GM18870 (cell line): Measurements from ENCODE around the gene ST3GAL6.
"Not testable (repeated sequence)": the region's sequence is repeated elsewhere in the genome, so short reads cannot be mapped to it uniquely, and the experiment has no call there.

ENCODE experiments used
- ATAC-seq: cut with Tn5 transposase; IDR thresholded peaks from one replicate; pipeline ENCODE4 v1.9.1; 2021; ENCODE audit warnings: moderate library complexity; ENCODE audit not compliant: unreplicated experiment

The ST3GAL6 gene

GRCh38 chr3:98799479-98799878 is 36.3 kb downstream of the ST3GAL6 start:
- no peak for ATAC-seq

- no peak for ATAC-seq
These were observed 37.3 kb downstream of the ST3GAL6 start for GRCh38 chr3:98800401-98800800.

- ATAC-seq: no peak
These were observed 38.1 kb downstream of the ST3GAL6 start for GRCh38 chr3:98801043-98801747.

- no peak for ATAC-seq
These were observed 42.4 kb downstream of the ST3GAL6 start for GRCh38 chr3:98805571-98805970.

- ATAC-seq: no peak
These were observed 43.4 kb downstream of the ST3GAL6 start for GRCh38 chr3:98806521-98806920.

GRCh38 chr3:98807011-98807410 is 43.9 kb downstream of the ST3GAL6 start:
- ATAC-seq: no peak

GRCh38 chr3:98807561-98807960 is 44.4 kb downstream of the ST3GAL6 start:
- no peak for ATAC-seq

GRCh38 chr3:98808071-98808470 is 44.9 kb downstream of the ST3GAL6 start:
- no peak for ATAC-seq

- no peak for ATAC-seq
These were observed 46.4 kb downstream of the ST3GAL6 start for GRCh38 chr3:98809557-98809956.

- no peak for ATAC-seq
These were observed 47.9 kb downstream of the ST3GAL6 start for GRCh38 chr3:98811048-98811447.

GRCh38 chr3:98812851-98813374 is 49.8 kb downstream of the ST3GAL6 start:
- ATAC-seq: peak; percentile 38

GRCh38 chr3:98814817-98815420 is 51.8 kb downstream of the ST3GAL6 start:
- ATAC-seq: no peak

GRCh38 chr3:98817547-98818041 is 54.5 kb downstream of the ST3GAL6 start:
- peak; percentile 79 for ATAC-seq

GRCh38 chr3:98821063-98821462 is 57.9 kb downstream of the ST3GAL6 start:
- ATAC-seq: no peak

GRCh38 chr3:98823791-98824190 is 60.7 kb downstream of the ST3GAL6 start:
- ATAC-seq: no peak

- no peak for ATAC-seq
These were observed 61.1 kb downstream of the ST3GAL6 start for GRCh38 chr3:98824256-98824655.

- no peak for ATAC-seq
These were observed 63.0 kb downstream of the ST3GAL6 start for GRCh38 chr3:98826126-98826525.

- ATAC-seq: no peak
These were observed 64.2 kb downstream of the ST3GAL6 start for GRCh38 chr3:98827221-98827920.

GRCh38 chr3:98829246-98829832 is 66.2 kb downstream of the ST3GAL6 start:
- no peak for ATAC-seq

- not testable (repeated sequence) for ATAC-seq
These were observed 67.9 kb downstream of the ST3GAL6 start for GRCh38 chr3:98831060-98831459.

- no peak for ATAC-seq
These were observed 76.7 kb downstream of the ST3GAL6 start for GRCh38 chr3:98839846-98840245.
